IMR-90 (cell line): ENCODE measurements around the gene DIABLO. TPM values are rescaled to one million over a fixed set of nuclear protein-coding genes. Genes with fewer than 3 reads are reported as not detected.

Experiments
- ATAC-seq: fragments of 200-7000 bp; cut with Tn5 transposase; 2 replicates; pipeline ENCODE4 v1.9.1; 2020; ENCODE audit warnings: low read depth, mild to moderate bottlenecking, moderate library complexity
- BruUV-seq: library from RNA; stranded (reverse); fragments of 400-500 nt; replicated peaks from 2 replicates; lab custom pipeline; 2021; lab: Mats Ljungman, UMichigan
- CTCF ChIA-PET: fragments of 300-600 bp; formaldehyde crosslinking; extraction: SDS; loops from one replicate; lab custom pipeline; 2021; ENCODE audit warnings: antibody characterized with exemption; lab: Yijun Ruan, JAX
- POLR2A ChIA-PET: fragments of 300-600 bp; sonication (Branson Sonifier 250); formaldehyde crosslinking; loops from one replicate; lab custom pipeline; 2022; ENCODE audit warnings: antibody characterized with exemption; ENCODE audit not compliant: unreplicated experiment; lab: Charles Lee
- DNase-seq: peaks from one replicate; pipeline ENCODE4 v3.0.0; 2013
- H2AFZ ChIP-seq: replicated peaks from 2 replicates; pipeline ENCODE3; 2013; ENCODE audit warnings: low read length, mild to moderate bottlenecking; ENCODE audit not compliant: poor library complexity
- H2AK5ac ChIP-seq: 2 replicates; pipeline ENCODE4 v1.6.1; 2013; ENCODE audit warnings: low read depth, low read length, inconsistent platforms
- H2AK9ac ChIP-seq: replicated peaks from 2 replicates; pipeline ENCODE3; 2013; ENCODE audit warnings: mild to moderate bottlenecking, low read depth, low read length, moderate library complexity; ENCODE audit not compliant: poor library complexity
- H2BK120ac ChIP-seq: 2 replicates; pipeline ENCODE4 v1.6.1; 2013; ENCODE audit warnings: low read depth, low read length, inconsistent platforms
- H2BK15ac ChIP-seq: 3 replicates; pipeline ENCODE4 v1.6.1; 2013; ENCODE audit warnings: low read depth, low read length, inconsistent platforms
- H2BK20ac ChIP-seq: 2 replicates; pipeline ENCODE4 v1.6.1; 2013; ENCODE audit warnings: low read depth, mild to moderate bottlenecking, inconsistent platforms, low read length, moderate library complexity
- H2BK5ac ChIP-seq: 2 replicates; pipeline ENCODE4 v1.6.1; 2013; ENCODE audit warnings: mild to moderate bottlenecking, low read depth, low read length, inconsistent platforms; ENCODE audit not compliant: poor library complexity, severe bottlenecking
- H3K14ac ChIP-seq: replicated peaks from 2 replicates; pipeline ENCODE4 v1.6.1; 2013; ENCODE audit warnings: low read depth, low read length, inconsistent platforms
- H3K18ac ChIP-seq: 2 replicates; pipeline ENCODE4 v1.6.1; 2013; ENCODE audit warnings: low read depth, low read length, control low read depth
- H3K23ac ChIP-seq: 2 replicates; pipeline ENCODE4 v1.6.1; 2013; ENCODE audit warnings: low read depth, low read length, inconsistent platforms
- H3K27ac ChIP-seq: 2 replicates; pipeline ENCODE4 v1.5.1; 2013; ENCODE audit warnings: mild to moderate bottlenecking, control low read depth, low read length; ENCODE audit not compliant: insufficient read depth
- H3K27me3 ChIP-seq: 2 replicates; pipeline ENCODE4 v1.6.1; 2013; ENCODE audit warnings: low read length; ENCODE audit not compliant: control insufficient read depth, insufficient read depth
- H3K36me3 ChIP-seq: 2 replicates; pipeline ENCODE4 v1.6.1; 2013; ENCODE audit warnings: low read length, mixed read lengths; ENCODE audit not compliant: control insufficient read depth, insufficient read depth
- H3K4ac ChIP-seq: 2 replicates; pipeline ENCODE4 v1.6.1; 2013; ENCODE audit warnings: low read depth, low read length, inconsistent platforms
- H3K4me1 ChIP-seq: 2 replicates; pipeline ENCODE4 v1.6.1; 2013; ENCODE audit warnings: low read length, mixed read lengths; ENCODE audit not compliant: control insufficient read depth, insufficient read depth
- H3K4me2 ChIP-seq: 2 replicates; pipeline ENCODE4 v1.6.1; 2013; ENCODE audit warnings: low read depth, mild to moderate bottlenecking, control low read depth, low read length, moderate library complexity
- H3K4me3 ChIP-seq: 2 replicates; pipeline ENCODE4 v1.5.1; 2013; ENCODE audit warnings: low read depth, mild to moderate bottlenecking, control low read depth, low read length, moderate library complexity; ENCODE audit not compliant: insufficient read depth
- H3K56ac ChIP-seq: 2 replicates; pipeline ENCODE4 v1.6.1; 2013; ENCODE audit warnings: low read length, inconsistent platforms; ENCODE audit not compliant: insufficient read depth; ENCODE audit errors: extremely low read depth
- H3K79me1 ChIP-seq, 2 experiments: 2 replicates each; pipeline ENCODE4 v1.6.1; 2013; ENCODE audit warnings: low read length in 2 of 2, inconsistent platforms in 1 of 2, low read depth in 1 of 2
- H3K9ac ChIP-seq: 2 replicates; pipeline ENCODE4 v1.6.1; 2013; ENCODE audit warnings: low read depth, low read length, control low read depth
- H3K9me1 ChIP-seq: 2 replicates; pipeline ENCODE4 v1.6.1; 2013; ENCODE audit warnings: low read length, inconsistent platforms; ENCODE audit not compliant: insufficient read depth
- H3K9me3 ChIP-seq: 2 replicates; pipeline ENCODE4 v1.6.1; 2013; ENCODE audit warnings: low read length; ENCODE audit not compliant: control insufficient read depth, insufficient read depth
- H4K20me1 ChIP-seq: 2 replicates; pipeline ENCODE4 v1.6.1; 2013; ENCODE audit warnings: low read length, inconsistent platforms; ENCODE audit not compliant: insufficient read depth
- H4K5ac ChIP-seq: 2 replicates; pipeline ENCODE4 v1.6.1; 2013; ENCODE audit warnings: mild to moderate bottlenecking, low read depth, low read length, control low read depth
- H4K8ac ChIP-seq, 2 experiments: 2 replicates each; pipeline ENCODE4 v1.6.1; 2013; ENCODE audit warnings: low read depth in 2 of 2, low read length in 2 of 2, control low read depth in 1 of 2, inconsistent platforms in 1 of 2
- H4K91ac ChIP-seq: 2 replicates; pipeline ENCODE4 v1.6.1; 2013; ENCODE audit warnings: low read depth, low read length, inconsistent platforms; ENCODE audit not compliant: insufficient read depth
- BHLHE40 ChIP-seq: fragments of 150-350 bp; IDR thresholded peaks from 2 replicates; pipeline ENCODE4 v1.6.1; 2016; ENCODE audit warnings: mild to moderate bottlenecking, low read depth, low read length
- CEBPB ChIP-seq: IDR thresholded peaks from 2 replicates; pipeline ENCODE4 v1.6.1; 2012; ENCODE audit warnings: low read depth, low read length, improper control_type of control experiment
- MAFK ChIP-seq: IDR thresholded peaks from 2 replicates; pipeline ENCODE4 v1.6.1; 2012; ENCODE audit warnings: low read depth, low read length, improper control_type of control experiment
- MAZ ChIP-seq: IDR thresholded peaks from 2 replicates; pipeline ENCODE4 v1.6.1; 2012; ENCODE audit warnings: low read depth, mild to moderate bottlenecking, low read length, improper control_type of control experiment, moderate library complexity, borderline replicate concordance
- POLR2A ChIP-seq: IDR thresholded peaks from 2 replicates; pipeline ENCODE4 v1.6.1; 2012; ENCODE audit warnings: mild to moderate bottlenecking, low read depth, low read length
- RCOR1 ChIP-seq: IDR thresholded peaks from 2 replicates; pipeline ENCODE4 v1.6.1; 2012; ENCODE audit warnings: mild to moderate bottlenecking, low read length, improper control_type of control experiment; ENCODE audit not compliant: insufficient replicate concordance
- RFX5 ChIP-seq: IDR thresholded peaks from 2 replicates; pipeline ENCODE4 v1.8.0; 2012; ENCODE audit warnings: low read depth, mild to moderate bottlenecking, low read length, moderate library complexity
- WGBS, 2 experiments: methylation state at CpG; one replicate each; pipeline versions ENCODE4 v1.1.5 to v1.1.7; 2013; ENCODE audit warnings: missing lambda C conversion rate in 2 of 2; ENCODE audit not compliant: insufficient read length in 1 of 2; ENCODE audit errors: extremely low coverage in 2 of 2; 5-methylcytosine and 5-hydroxymethylcytosine counted together
- dilution Hi-C: fragments of 300-500 bp; cut with HindIII; formaldehyde crosslinking; loops from one replicate; pipeline ENCODE4 v1.14.3; 2018; ENCODE audit warnings: low sequenced_read_pairs; ENCODE audit not compliant: unreplicated experiment
- in situ Hi-C: fragments of 300-500 bp; cut with MboI; formaldehyde crosslinking; loops from 3 replicates; pipeline ENCODE4 v1.14.3; 2019; ENCODE audit warnings: low sequenced_read_pairs, inconsistent platforms, mixed read lengths
- intact Hi-C: fragments of 100-400 bp; cut with micrococcal nuclease; formaldehyde crosslinking; loops from 2 replicates; pipeline ENCODE4 v1.10.0; 2022
- polyA plus RNA-seq, 3 experiments: library from polyadenylated mRNA; depleted of rRNA; stranded (reverse); fragments of >200 nt; gene quantifications; 2 replicates each; pipeline ENCODE4 v1.2.3, GENCODE V29; 2012; ENCODE audit warnings: low replicate concordance in 1 of 3
- total RNA-seq: library from RNA; depleted of rRNA; stranded (reverse); fragments of >200 nt; gene quantifications from 2 replicates; pipeline ENCODE4 v1.2.3, GENCODE V29; 2012
- TF ChIP-seq, protein P1 (sequence below): conservative IDR thresholded peaks from 2 replicates; pipeline ENCODE4 v1.5.1; 2012; ENCODE audit warnings: mild to moderate bottlenecking, low read depth, low read length, improper control_type of control experiment

Gene DIABLO
- total and polyA plus RNA-seq, 2 of the 4 experiments (the other 2 are of a cell fraction), result 69.7 to 102 TPM

DNA sequence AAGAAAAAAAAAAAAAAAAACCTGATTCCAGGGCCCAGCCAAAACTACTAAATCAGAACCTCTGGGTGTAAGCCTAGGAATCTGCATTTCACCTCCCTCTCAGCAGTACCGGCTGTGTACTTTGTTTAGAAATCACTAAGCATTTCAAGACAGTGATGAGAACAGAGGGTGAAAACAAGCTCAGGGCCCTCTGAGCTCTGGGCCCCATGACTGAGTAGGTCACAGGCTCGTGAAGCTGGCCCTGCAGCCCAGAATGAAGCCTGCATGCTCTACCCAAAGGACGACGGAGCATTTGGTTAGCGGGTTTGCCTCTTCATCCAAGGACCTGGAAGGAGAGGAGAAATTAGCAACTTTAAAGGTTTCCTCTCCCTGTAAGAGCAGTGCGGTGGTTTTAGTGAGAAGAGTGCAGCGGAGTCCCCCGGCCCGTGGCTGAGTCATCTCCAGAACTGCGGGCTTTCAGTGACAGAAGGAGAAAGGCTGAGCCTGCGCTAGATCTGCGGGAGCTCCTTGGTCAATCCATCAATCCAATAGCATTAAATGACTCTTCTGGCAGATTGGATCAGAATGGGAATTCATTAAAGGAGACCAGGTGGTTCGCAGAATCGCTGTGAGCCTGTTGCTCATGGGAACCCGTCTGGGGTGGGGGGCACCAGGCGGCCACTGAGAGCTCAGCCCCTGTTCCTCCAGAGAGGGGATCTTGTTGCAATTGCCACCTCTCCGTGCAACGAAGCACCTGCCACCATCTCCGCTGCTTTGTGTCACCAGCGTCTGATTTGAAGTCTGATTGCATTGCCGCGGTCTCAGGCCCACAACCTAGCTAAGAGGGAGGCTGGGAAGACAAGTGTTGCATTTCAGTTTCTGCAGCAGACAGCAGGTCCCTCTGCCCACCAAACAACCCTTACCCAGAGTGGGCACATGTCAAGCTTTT is 59.2 kb downstream of the DIABLO start (continued):
- TF ChIP-seq BHLHE40, result no peak

DNA sequence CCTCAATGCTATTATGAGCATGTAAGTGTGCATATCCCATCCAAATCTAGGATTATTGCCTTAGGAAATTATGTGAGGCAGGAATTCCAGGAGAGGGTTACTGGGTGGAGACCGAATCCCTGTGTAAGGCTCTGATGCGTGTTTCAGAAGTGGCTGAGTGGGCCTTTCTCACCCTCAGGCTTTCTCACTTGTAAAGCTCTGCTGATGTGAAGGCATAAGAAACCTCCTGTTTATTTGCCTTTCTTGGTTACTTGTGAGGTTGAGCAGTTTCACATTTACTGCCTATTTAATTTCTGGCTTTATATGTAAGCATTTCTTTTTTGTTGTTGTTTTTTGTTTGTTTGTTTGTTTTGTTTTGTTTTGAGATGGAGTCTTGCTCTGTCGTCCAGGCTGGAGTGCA is 62.9 kb downstream of the DIABLO start:
- H3K4me2 ChIP-seq, result no peak overlapping the region
- H3K36me3 ChIP-seq, result no peaks in the 10 kb centered on the region
- DNase-seq (no peak), ATAC-seq (no peak)
- H2AK9ac ChIP-seq, result no peak overlapping the region
- H3K56ac ChIP-seq, result no peak overlapping the region
- H4K20me1 ChIP-seq, result no peaks in the 10 kb centered on the region
- no peak overlapping the region for H3K9ac ChIP-seq
- H3K4me3 ChIP-seq, result no peak overlapping the region
- ChIA-PET POLR2A (no interaction called here), CTCF (no interaction called here)
- H3K4me1 ChIP-seq, result no peaks in the 10 kb centered on the region
- H3K9me3 ChIP-seq, result no peaks in the 10 kb centered on the region
- no peak overlapping the region for H3K4ac ChIP-seq
- no peak overlapping the region for H4K8ac ChIP-seq
- BruUV-seq, result no TSS peak
- no peak overlapping the region for H2BK15ac ChIP-seq
- in situ Hi-C loops, result no loop called here
- H2BK20ac ChIP-seq, result no peak overlapping the region
- no CpG with 5 or more reads among the region's 3 CpGs for WGBS, 2 experiments
- no peak overlapping the region for H2BK120ac ChIP-seq
- no peak overlapping the region for H2AFZ ChIP-seq
- no peak overlapping the region for H3K23ac ChIP-seq
- H3K27me3 ChIP-seq, result peaks cover 12% of the 10 kb centered on the region
- H3K14ac ChIP-seq, result no peak overlapping the region
- no peak overlapping the region for H2AK5ac ChIP-seq
- intact Hi-C loops, result no loop called here
- no peaks in the 10 kb centered on the region for H3K79me1 ChIP-seq
- H4K91ac ChIP-seq, result no peak overlapping the region
- H3K9me1 ChIP-seq, result no peaks in the 10 kb centered on the region
- no peak overlapping the region for H2BK5ac ChIP-seq
- dilution Hi-C loops, result no loop called here
- no peak overlapping the region for H3K27ac ChIP-seq
- H4K5ac ChIP-seq, result no peak overlapping the region
- no peak overlapping the region for H3K18ac ChIP-seq
- no peak for TF ChIP-seq MAZ
- TF ChIP-seq MAFK, result no peak
- TF ChIP-seq CEBPB, result no peak
- TF ChIP-seq RCOR1, result no peak
- TF ChIP-seq, protein P1, sequence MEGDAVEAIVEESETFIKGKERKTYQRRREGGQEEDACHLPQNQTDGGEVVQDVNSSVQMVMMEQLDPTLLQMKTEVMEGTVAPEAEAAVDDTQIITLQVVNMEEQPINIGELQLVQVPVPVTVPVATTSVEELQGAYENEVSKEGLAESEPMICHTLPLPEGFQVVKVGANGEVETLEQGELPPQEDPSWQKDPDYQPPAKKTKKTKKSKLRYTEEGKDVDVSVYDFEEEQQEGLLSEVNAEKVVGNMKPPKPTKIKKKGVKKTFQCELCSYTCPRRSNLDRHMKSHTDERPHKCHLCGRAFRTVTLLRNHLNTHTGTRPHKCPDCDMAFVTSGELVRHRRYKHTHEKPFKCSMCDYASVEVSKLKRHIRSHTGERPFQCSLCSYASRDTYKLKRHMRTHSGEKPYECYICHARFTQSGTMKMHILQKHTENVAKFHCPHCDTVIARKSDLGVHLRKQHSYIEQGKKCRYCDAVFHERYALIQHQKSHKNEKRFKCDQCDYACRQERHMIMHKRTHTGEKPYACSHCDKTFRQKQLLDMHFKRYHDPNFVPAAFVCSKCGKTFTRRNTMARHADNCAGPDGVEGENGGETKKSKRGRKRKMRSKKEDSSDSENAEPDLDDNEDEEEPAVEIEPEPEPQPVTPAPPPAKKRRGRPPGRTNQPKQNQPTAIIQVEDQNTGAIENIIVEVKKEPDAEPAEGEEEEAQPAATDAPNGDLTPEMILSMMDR, result no peak
- TF ChIP-seq POLR2A, result no peak
- no peak for TF ChIP-seq RFX5
